ENCODE results near the gene MYEOV. TPM values are rescaled to one million over a fixed set of nuclear protein-coding genes. Genes with fewer than 3 reads are reported as not detected.

The MYEOV gene
- total RNA-seq, 4 donors from 2014 or later = 0.35 to 1.4 TPM; not detected in 2

DNA sequence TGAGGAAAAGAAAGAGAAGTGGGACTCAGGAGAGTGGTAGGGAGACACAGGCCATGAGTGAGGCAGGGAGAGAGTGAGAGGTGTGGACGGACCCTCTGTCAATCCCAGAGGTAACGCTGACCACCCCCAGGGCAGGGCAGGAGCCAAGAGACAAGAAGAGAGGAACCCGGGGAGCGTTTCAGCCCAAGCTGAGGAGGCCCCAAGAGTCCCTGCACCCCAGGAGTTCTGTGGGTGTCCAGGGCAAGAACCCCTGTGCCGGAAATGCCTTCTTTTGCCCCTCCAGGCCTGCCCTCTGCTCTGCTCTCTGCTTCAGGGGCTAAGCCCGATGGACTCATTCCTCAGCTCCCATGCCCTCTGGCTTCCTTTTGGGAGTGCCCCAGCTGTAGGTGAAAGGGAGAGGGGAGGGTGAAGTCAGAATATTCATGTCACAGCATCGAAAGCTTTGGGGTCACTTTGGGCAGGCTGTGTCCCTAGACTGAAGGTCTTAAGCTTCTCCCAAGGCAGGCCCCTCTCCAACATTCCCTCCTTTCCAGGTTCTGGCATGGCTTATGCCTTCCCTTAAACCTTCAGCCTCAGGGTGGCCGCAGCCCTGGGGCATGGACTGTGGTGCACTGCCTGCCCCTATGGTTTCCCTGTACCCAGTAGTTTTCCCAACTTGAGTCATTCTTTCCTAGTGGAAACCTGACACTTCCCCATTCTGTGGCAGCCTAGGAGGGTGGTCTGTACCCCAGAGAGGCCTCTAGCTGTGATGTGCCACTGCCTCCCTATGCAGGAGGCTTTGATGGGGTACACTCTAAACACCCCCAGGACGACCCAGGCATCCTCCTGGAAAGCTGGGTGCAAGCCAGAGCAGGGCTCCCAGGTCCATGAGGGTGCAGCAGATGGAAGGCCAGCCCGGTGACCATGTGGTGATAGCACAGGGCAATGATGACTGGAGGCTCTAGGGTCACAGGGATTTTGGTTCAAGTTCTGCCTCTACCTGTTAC is 27.1 kb downstream of the MYEOV start:
- TF ChIP-seq, protein P1, sequence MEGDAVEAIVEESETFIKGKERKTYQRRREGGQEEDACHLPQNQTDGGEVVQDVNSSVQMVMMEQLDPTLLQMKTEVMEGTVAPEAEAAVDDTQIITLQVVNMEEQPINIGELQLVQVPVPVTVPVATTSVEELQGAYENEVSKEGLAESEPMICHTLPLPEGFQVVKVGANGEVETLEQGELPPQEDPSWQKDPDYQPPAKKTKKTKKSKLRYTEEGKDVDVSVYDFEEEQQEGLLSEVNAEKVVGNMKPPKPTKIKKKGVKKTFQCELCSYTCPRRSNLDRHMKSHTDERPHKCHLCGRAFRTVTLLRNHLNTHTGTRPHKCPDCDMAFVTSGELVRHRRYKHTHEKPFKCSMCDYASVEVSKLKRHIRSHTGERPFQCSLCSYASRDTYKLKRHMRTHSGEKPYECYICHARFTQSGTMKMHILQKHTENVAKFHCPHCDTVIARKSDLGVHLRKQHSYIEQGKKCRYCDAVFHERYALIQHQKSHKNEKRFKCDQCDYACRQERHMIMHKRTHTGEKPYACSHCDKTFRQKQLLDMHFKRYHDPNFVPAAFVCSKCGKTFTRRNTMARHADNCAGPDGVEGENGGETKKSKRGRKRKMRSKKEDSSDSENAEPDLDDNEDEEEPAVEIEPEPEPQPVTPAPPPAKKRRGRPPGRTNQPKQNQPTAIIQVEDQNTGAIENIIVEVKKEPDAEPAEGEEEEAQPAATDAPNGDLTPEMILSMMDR (IDR thresholded peaks at IDR 0.05) = no peak
- TF ChIP-seq POLR2A (IDR thresholded peaks at IDR 0.05) = no peak

DNA sequence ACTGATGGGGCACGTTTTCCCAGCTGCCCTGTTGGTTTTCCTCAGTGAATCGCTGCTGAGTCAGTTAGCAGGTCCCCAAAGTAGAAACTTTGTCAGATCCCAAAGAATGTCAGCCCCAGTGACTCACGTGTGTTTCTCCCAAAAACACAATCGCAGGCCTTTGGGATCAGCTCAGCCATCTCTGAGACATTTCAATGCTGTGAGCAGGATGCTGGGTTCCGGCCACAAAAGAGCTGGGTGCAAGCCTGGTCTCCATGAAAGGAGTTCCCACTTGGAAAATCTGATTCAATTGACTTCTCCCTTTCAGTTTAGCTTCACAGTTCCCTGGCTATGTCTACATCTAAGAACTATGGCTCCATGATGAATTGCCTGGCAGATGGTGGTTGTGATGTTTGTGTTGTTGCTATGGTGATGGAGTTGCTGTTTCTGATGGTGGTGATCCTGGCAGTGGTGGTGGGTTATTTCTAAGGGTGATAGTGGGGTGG is 28.0 kb downstream of the MYEOV start:
- no peak for DNase-seq
- no peak overlapping the region for H3K27ac ChIP-seq
- H3K9me3 ChIP-seq = no peaks in the 10 kb centered on the region
- H3K4me3 ChIP-seq = no peak overlapping the region
- H3K4me1 ChIP-seq = no peaks in the 10 kb centered on the region
- H3K36me3 ChIP-seq = no peaks in the 10 kb centered on the region
- H3K27me3 ChIP-seq = no peaks in the 10 kb centered on the region
- TF ChIP-seq, protein P1 (IDR thresholded peaks at IDR 0.05) = no peak
- no peak for TF ChIP-seq POLR2A (IDR thresholded peaks at IDR 0.05)
- intact Hi-C loops (cut with DNase I; ENCODE audit: low total_unique reads) = no loop called here

More for the DNA sequence above, 27.1 kb downstream of the MYEOV start:
- intact Hi-C loops (cut with DNase I; ENCODE audit: low total_unique reads) = no loop called here
- Histone ChIP-seq H3K27me3 (no peaks in the 10 kb centered on the region), H3K9me3 (no peaks in the 10 kb centered on the region), H3K27ac (no peak overlapping the region), H3K36me3 (no peaks in the 10 kb centered on the region), H3K4me3 (no peak overlapping the region), H3K4me1 (no peaks in the 10 kb centered on the region)
- no peak for DNase-seq

DNA sequence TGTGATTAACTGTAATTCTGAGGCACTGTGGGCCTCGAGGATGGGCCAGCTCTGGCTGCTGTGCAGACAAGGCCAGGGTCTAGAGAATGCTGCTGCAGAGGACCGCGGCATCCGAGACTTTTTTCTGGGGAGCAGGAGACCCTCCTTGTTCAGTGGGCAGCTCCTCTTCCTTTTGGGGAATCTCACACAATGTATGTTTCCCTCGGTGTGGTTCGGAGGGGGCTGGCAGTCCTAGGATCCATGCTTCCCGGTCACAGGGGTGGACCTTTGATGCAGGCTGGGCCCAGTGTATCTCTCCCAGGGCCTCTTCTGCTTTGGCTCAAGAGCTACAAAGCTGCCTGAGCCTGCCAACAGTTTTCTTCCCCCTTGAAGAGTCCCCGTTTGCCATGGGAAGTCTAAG is 31.5 kb downstream of the MYEOV start:
- intact Hi-C loops (cut with DNase I; ENCODE audit: low total_unique reads) = no loop called here
- DNase-seq = no peak
- no peaks in the 10 kb centered on the region for H3K27me3 ChIP-seq

DNA sequence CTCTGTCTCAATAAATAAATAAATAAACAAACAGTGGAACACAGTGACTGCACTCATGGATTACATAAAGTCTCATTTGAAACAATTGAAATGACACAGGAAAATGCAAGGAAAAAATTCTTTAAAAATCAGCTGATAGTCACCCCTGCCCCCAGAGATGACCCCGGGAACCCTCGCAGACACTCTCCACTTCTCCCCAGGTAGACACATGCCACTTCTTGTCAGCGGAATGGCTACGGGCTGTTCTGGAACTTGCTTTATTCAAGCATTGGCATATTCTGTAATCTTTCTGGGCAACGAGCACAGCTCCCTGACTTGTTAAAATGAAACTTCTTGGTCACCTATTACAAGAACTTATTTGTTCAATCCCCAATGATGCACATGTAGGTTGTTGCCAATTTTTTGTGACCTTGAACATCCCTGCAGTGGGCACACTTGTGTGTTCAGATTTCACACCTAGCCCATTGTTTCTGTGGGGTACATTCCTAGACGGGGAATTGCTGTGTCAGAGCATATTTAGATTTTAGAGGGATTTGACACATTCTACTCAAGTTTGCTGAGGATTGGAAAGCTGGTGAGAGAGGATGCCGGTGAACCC is 32.8 kb downstream of the MYEOV start:
- Histone ChIP-seq H3K27me3 (no peaks in the 10 kb centered on the region), H3K9me3 (no peaks in the 10 kb centered on the region), H3K4me1 (no peaks in the 10 kb centered on the region), H3K36me3 (no peaks in the 10 kb centered on the region), H3K4me3 (no peak overlapping the region), H3K27ac (no peak overlapping the region)
- intact Hi-C loops (cut with DNase I; ENCODE audit: low total_unique reads) = no loop called here
- no peak for DNase-seq
- TF ChIP-seq, protein P1 (IDR thresholded peaks at IDR 0.05) = no peak
- no peak for TF ChIP-seq POLR2A (IDR thresholded peaks at IDR 0.05)

More for the DNA sequence above, 31.5 kb downstream of the MYEOV start:
- H3K4me1 ChIP-seq = no peaks in the 10 kb centered on the region
- H3K9me3 ChIP-seq = no peaks in the 10 kb centered on the region
- H3K4me3 ChIP-seq = no peak overlapping the region
- no peaks in the 10 kb centered on the region for H3K36me3 ChIP-seq
- no peak overlapping the region for H3K27ac ChIP-seq
- TF ChIP-seq, protein P1 (IDR thresholded peaks at IDR 0.05) = no peak
- TF ChIP-seq POLR2A (IDR thresholded peaks at IDR 0.05) = no peak

DNA sequence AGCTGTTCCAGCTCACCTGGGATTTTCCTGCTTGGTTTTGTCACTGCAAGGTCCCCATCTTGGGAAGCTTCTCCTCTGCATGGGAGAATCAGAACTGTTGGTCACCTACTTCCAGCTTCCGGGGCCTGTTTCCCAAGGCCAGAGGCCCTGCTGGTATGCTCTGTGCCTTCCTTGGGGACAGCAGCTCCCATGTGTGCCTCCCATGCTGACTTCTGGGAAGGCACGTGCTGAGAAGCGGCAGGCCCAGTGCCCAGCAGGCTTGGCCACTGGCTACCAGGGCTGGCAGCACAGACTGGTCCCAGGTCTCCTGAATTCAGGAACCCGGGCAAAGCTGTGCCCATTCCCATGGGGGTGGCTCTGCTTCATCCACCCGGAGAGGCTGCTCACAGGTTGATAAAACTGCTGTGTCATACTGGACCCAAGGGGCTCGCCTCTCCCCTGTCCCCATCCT is 33.8 kb downstream of the MYEOV start:
- TF ChIP-seq POLR2A (IDR thresholded peaks at IDR 0.05) = no peak
- TF ChIP-seq, protein P1 (IDR thresholded peaks at IDR 0.05) = no peak
- H3K4me3 ChIP-seq = no peak overlapping the region
- no peaks in the 10 kb centered on the region for H3K27me3 ChIP-seq
- no peaks in the 10 kb centered on the region for H3K4me1 ChIP-seq
- H3K36me3 ChIP-seq = no peaks in the 10 kb centered on the region
- no peak overlapping the region for H3K27ac ChIP-seq
- intact Hi-C loops (cut with DNase I; ENCODE audit: low total_unique reads) = no loop called here
- no peaks in the 10 kb centered on the region for H3K9me3 ChIP-seq
- DNase-seq = no peak

All from uterus (tissue), 4 donors.